ENCODE measurements around the gene FAM163B.

Gene FAM163B

GRCh38 chr9:133635098-133635497 lies 25.9 kb upstream of the FAM163B start:
- Histone ChIP-seq H3K4me2 (ENCODE audit: low read length) (no peak overlapping the region), H3K4me1 (ENCODE audit: control insufficient read depth in 1 of 2, insufficient read depth in 2 of 2, low read length in 2 of 2) (peaks cover 0 to 9% of the 10 kb centered on the region in 2 experiments), H3K79me2 (ENCODE audit: control insufficient read depth, insufficient read depth, low read length, poor library complexity) (no peaks in the 10 kb centered on the region), H2AK5ac (ENCODE audit: low read length) (no peak overlapping the region), H3K79me1 (ENCODE audit: low read length) (no peaks in the 10 kb centered on the region), H4K91ac (ENCODE audit: low read depth, low read length) (no peak overlapping the region), H3K36me3 (ENCODE audit: control insufficient read depth in 1 of 2, insufficient read depth in 2 of 2, low read length in 2 of 2) (no peaks in the 10 kb centered on the region), H3K14ac (ENCODE audit: low read length) (no peak overlapping the region), H3K23ac (ENCODE audit: low read length) (no peak overlapping the region), H2AFZ (ENCODE audit: insufficient read depth, low read length, poor library complexity) (no peak overlapping the region), H2BK120ac (ENCODE audit: insufficient read depth, low read length, poor library complexity) (no peak overlapping the region), H3K9me3 (ENCODE audit: insufficient read depth, low read depth, low read length) (no peaks in the 10 kb centered on the region), H3K27ac (ENCODE audit: low read depth, low read length) (no peak overlapping the region), H2BK12ac (ENCODE audit: low read length) (no peak overlapping the region), H4K12ac (ENCODE audit: low read depth, low read length) (no peak overlapping the region), H3K4ac (ENCODE audit: low read depth, low read length) (no peak overlapping the region), H3K9ac (ENCODE audit: low read length) (no peak overlapping the region), H4K8ac (ENCODE audit: low read depth, low read length) (no peak overlapping the region), H3K18ac (ENCODE audit: low read length) (no peak overlapping the region), H2BK5ac (ENCODE audit: low read depth, low read length, poor library complexity) (no peak overlapping the region), H3K27me3 (ENCODE audit: insufficient read depth, low read length) (no peaks in the 10 kb centered on the region), H3K4me3 (ENCODE audit: low read depth, low read length) (no peak overlapping the region)
- WGBS (ENCODE audit: extremely low coverage, insufficient coverage, insufficient read length), result no CpG with 5 or more reads among the region's 6 CpGs
- no peak for DNase-seq

GRCh38 chr9:133634081-133634691 lies 25.0 kb upstream of the FAM163B start:
- H2BK12ac ChIP-seq (ENCODE audit: low read length), result no peak overlapping the region
- no peak overlapping the region for H3K18ac ChIP-seq (ENCODE audit: low read length)
- no peak overlapping the region for H4K91ac ChIP-seq (ENCODE audit: low read depth, low read length)
- H3K79me2 ChIP-seq (ENCODE audit: control insufficient read depth, insufficient read depth, low read length, poor library complexity), result no peaks in the 10 kb centered on the region
- H3K4me3 ChIP-seq (ENCODE audit: low read depth, low read length), result no peak overlapping the region
- no peak overlapping the region for H2BK5ac ChIP-seq (ENCODE audit: low read depth, low read length, poor library complexity)
- H3K9ac ChIP-seq (ENCODE audit: low read length), result no peak overlapping the region
- no peak overlapping the region for H2AFZ ChIP-seq (ENCODE audit: insufficient read depth, low read length, poor library complexity)
- H3K9me3 ChIP-seq (ENCODE audit: insufficient read depth, low read depth, low read length), result no peaks in the 10 kb centered on the region
- no peak for DNase-seq
- H3K36me3 ChIP-seq (ENCODE audit: control insufficient read depth in 1 of 2, insufficient read depth in 2 of 2, low read length in 2 of 2), result no peaks in the 10 kb centered on the region
- no CpG with 5 or more reads among the region's 24 CpGs for WGBS (ENCODE audit: extremely low coverage, insufficient coverage, insufficient read length)
- H3K79me1 ChIP-seq (ENCODE audit: low read length), result no peaks in the 10 kb centered on the region
- no peak overlapping the region for H3K4ac ChIP-seq (ENCODE audit: low read depth, low read length)
- H3K27ac ChIP-seq (ENCODE audit: low read depth, low read length), result no peak overlapping the region
- no peak overlapping the region for H2BK120ac ChIP-seq (ENCODE audit: insufficient read depth, low read length, poor library complexity)
- no peak overlapping the region for H2AK5ac ChIP-seq (ENCODE audit: low read length)
- H3K27me3 ChIP-seq (ENCODE audit: insufficient read depth, low read length), result no peaks in the 10 kb centered on the region
- peaks cover 0 to 9% of the 10 kb centered on the region in 2 experiments for H3K4me1 ChIP-seq (ENCODE audit: control insufficient read depth in 1 of 2, insufficient read depth in 2 of 2, low read length in 2 of 2)
- no peak overlapping the region for H4K8ac ChIP-seq (ENCODE audit: low read depth, low read length)
- no peak overlapping the region for H4K12ac ChIP-seq (ENCODE audit: low read depth, low read length)
- H3K14ac ChIP-seq (ENCODE audit: low read length), result no peak overlapping the region
- no peak overlapping the region for H3K23ac ChIP-seq (ENCODE audit: low read length)
- no peak overlapping the region for H3K4me2 ChIP-seq (ENCODE audit: low read length)

- Histone ChIP-seq H3K36me3 (ENCODE audit: control insufficient read depth in 1 of 2, insufficient read depth in 2 of 2, low read length in 2 of 2) (no peaks in the 10 kb centered on the region), H3K18ac (ENCODE audit: low read length) (no peak overlapping the region), H4K8ac (ENCODE audit: low read depth, low read length) (no peak overlapping the region), H3K4ac (ENCODE audit: low read depth, low read length) (no peak overlapping the region), H3K14ac (ENCODE audit: low read length) (no peak overlapping the region), H3K79me1 (ENCODE audit: low read length) (no peaks in the 10 kb centered on the region), H3K27ac (ENCODE audit: low read depth, low read length) (no peak overlapping the region), H3K4me2 (ENCODE audit: low read length) (no peak overlapping the region), H2BK12ac (ENCODE audit: low read length) (no peak overlapping the region), H2AK5ac (ENCODE audit: low read length) (no peak overlapping the region), H4K12ac (ENCODE audit: low read depth, low read length) (no peak overlapping the region), H3K4me1 (ENCODE audit: control insufficient read depth in 1 of 2, insufficient read depth in 2 of 2, low read length in 2 of 2) (peaks cover 0 to 9% of the 10 kb centered on the region in 2 experiments), H2BK5ac (ENCODE audit: low read depth, low read length, poor library complexity) (no peak overlapping the region), H3K27me3 (ENCODE audit: insufficient read depth, low read length) (no peaks in the 10 kb centered on the region), H2AFZ (ENCODE audit: insufficient read depth, low read length, poor library complexity) (no peak overlapping the region), H3K4me3 (ENCODE audit: low read depth, low read length) (no peak overlapping the region), H4K91ac (ENCODE audit: low read depth, low read length) (no peak overlapping the region), H2BK120ac (ENCODE audit: insufficient read depth, low read length, poor library complexity) (no peak overlapping the region), H3K9ac (ENCODE audit: low read length) (no peak overlapping the region), H3K79me2 (ENCODE audit: control insufficient read depth, insufficient read depth, low read length, poor library complexity) (no peaks in the 10 kb centered on the region), H3K9me3 (ENCODE audit: insufficient read depth, low read depth, low read length) (peaks cover 2% of the 10 kb centered on the region), H3K23ac (ENCODE audit: low read length) (no peak overlapping the region)
- no peak for DNase-seq
- WGBS (ENCODE audit: extremely low coverage, insufficient coverage, insufficient read length), result no CpG with 5 or more reads among the region's 8 CpGs
Measured at GRCh38 chr9:133633681-133634080, 24.5 kb upstream of the FAM163B start.

GRCh38 chr9:133632806-133633680 lies 23.9 kb upstream of the FAM163B start:
- Histone ChIP-seq H3K4me2 (ENCODE audit: low read length) (no peak overlapping the region), H4K91ac (ENCODE audit: low read depth, low read length) (no peak overlapping the region), H2AFZ (ENCODE audit: insufficient read depth, low read length, poor library complexity) (no peak overlapping the region), H3K9ac (ENCODE audit: low read length) (no peak overlapping the region), H3K27me3 (ENCODE audit: insufficient read depth, low read length) (no peaks in the 10 kb centered on the region), H3K79me1 (ENCODE audit: low read length) (no peaks in the 10 kb centered on the region), H3K36me3 (ENCODE audit: control insufficient read depth in 1 of 2, insufficient read depth in 2 of 2, low read length in 2 of 2) (no peaks in the 10 kb centered on the region), H2AK5ac (ENCODE audit: low read length) (no peak overlapping the region), H3K4me3 (ENCODE audit: low read depth, low read length) (no peak overlapping the region), H2BK12ac (ENCODE audit: low read length) (no peak overlapping the region), H3K18ac (ENCODE audit: low read length) (no peak overlapping the region), H3K14ac (ENCODE audit: low read length) (no peak overlapping the region), H3K23ac (ENCODE audit: low read length) (no peak overlapping the region), H3K9me3 (ENCODE audit: insufficient read depth, low read depth, low read length) (peaks cover 2% of the 10 kb centered on the region), H2BK5ac (ENCODE audit: low read depth, low read length, poor library complexity) (no peak overlapping the region), H2BK120ac (ENCODE audit: insufficient read depth, low read length, poor library complexity) (no peak overlapping the region), H4K8ac (ENCODE audit: low read depth, low read length) (no peak overlapping the region), H3K79me2 (ENCODE audit: control insufficient read depth, insufficient read depth, low read length, poor library complexity) (no peaks in the 10 kb centered on the region), H3K4ac (ENCODE audit: low read depth, low read length) (no peak overlapping the region), H4K12ac (ENCODE audit: low read depth, low read length) (no peak overlapping the region), H3K4me1 (ENCODE audit: control insufficient read depth in 1 of 2, insufficient read depth in 2 of 2, low read length in 2 of 2) (peaks cover 0 to 9% of the 10 kb centered on the region in 2 experiments), H3K27ac (ENCODE audit: low read depth, low read length) (no peak overlapping the region)
- DNase-seq, result no peak
- WGBS (ENCODE audit: extremely low coverage, insufficient coverage, insufficient read length), result no CpG with 5 or more reads among the region's 27 CpGs

Measured in trophoblast cell (in vitro differentiated cells and primary cell).